Fibroblast of pulmonary artery (primary cell): ENCODE results near the gene SLC25A21.
"Not testable (repeated sequence)": the region's sequence is repeated elsewhere in the genome, so short reads cannot be mapped to it uniquely, and the experiment has no call there.

ENCODE experiments used
- DNase-seq: peaks from one replicate; pipeline ENCODE4 v3.0.0-alpha.2; 2010; ENCODE audit warnings: low read depth
- H3K4me3 ChIP-seq: replicated peaks from 2 replicates; pipeline ENCODE4 v1.5.1; 2011; ENCODE audit warnings: low read depth, mild to moderate bottlenecking, control low read depth, low read length, moderate library complexity
- CTCF ChIP-seq: IDR thresholded peaks from 2 replicates; pipeline ENCODE4 v1.5.1; 2011; ENCODE audit warnings: mild to moderate bottlenecking, control low read depth, low read length, inconsistent platforms; ENCODE audit errors: missing control alignments

The SLC25A21 gene

DNA sequence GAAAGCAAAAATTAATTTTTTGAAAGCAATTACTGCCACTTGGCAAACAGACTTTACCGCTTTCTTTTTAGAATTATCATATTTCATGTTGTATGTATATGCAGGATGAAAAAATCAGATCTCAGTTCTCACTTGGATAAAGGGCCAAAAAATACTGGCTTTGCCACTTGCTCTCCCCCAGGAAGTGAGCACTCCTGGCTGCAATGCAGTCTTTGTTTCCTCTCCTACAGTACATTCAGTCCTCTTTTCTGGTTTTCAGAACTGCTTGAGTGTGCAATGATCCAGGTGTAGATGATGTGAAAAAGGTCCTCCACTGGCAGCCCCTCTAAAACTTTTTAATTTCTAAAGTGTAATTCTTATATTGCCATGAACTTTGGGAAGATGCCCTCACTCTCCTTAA lies 183.4 kb downstream of the SLC25A21 start:
- no peak for TF ChIP-seq CTCF
- DNase-seq, result no peak
- H3K4me3 ChIP-seq, result no peak overlapping the region

DNA sequence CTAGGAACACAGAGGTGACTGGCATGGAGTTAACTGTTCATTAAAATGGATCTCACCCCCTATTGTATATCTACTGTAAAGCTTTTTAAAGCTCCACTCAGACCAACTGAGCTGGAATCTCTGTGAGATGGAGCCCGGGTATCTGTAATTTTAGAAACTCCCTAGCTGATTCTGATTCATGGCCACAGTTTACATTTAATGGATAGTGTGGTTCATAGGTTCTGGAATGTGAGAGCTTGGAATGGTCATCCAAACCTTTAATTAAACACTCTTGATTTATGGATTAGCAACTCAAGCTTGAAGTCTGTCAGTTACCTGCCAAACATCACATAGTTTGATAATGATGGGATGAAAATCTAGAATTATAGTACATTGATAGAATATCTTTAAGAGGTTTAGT lies 183.8 kb downstream of the SLC25A21 start:
- DNase-seq, result no peak
- TF ChIP-seq CTCF, result no peak
- no peak overlapping the region for H3K4me3 ChIP-seq

DNA sequence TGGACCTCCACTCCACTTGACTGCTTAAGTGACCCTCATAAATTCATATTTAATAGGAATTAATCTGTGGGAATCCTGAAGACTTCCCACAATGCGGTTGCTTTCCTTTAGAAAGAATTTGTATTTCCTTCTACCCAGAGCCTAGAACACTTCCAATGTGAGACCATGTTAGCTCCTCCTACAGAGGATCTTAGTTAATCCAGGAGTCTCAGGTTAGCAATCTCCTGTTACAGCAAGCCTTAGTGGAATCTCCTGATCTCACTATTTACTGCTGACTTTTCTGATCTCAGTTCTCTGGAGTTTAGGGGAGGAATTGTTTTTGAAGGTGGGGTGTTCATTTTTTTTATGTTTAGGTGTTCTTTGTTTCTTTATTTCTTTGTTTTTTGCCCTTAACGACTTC lies 186.0 kb downstream of the SLC25A21 start:
- H3K4me3 ChIP-seq, result no peak overlapping the region
- no peak for DNase-seq
- no peak for TF ChIP-seq CTCF

DNA sequence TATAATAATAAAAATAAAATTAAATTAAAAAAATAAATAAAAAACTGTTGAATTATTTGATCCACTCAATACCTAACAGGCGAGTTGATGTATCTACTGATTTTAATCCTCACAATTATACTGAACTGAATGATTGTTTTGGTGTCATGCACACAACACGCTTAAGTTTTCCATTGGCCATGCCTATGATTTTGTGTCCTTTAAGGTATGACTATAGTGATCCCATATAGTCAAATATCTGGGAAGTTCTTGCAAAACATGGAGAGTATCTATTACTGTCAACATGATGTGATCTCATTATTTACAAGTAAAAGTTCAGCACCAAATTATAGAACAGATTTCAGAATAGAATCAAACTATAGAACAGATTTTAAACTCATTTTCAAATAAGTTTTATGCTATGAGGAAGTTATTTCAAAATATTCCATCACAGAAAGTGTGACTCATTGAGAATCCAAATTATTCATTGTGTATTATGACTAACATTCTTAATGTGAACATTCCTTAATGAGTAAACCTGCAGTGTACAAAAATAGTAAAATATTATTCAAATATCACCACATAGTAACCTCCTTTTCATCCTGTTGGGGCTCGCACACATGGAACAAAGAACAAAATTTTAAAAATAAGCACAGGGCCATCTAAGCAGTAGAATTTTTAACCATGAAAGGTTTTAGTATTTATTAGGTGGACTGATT lies 190.4 kb downstream of the SLC25A21 start:
- DNase-seq, result peak; percentile 14
- no peak overlapping the region for H3K4me3 ChIP-seq
- TF ChIP-seq CTCF, result no peak

DNA sequence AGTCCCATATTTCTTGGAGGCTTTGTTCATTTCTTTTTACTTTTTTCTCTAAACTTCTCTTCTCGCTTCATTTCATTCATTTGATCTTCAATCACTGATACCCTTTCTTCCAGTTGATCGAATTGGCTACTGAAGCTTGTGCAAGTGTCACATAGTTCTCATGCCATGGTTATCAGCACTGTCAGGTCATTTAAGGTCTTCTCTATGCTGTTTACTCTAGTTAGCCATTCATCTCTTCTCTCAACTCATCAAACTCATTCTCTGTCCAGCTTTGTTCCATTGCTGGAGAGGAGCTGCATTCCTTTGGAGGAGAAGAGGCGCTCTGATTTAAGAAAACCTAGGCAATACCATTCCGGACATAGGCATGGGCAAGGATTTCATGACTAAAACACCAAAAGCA lies 192.0 kb downstream of the SLC25A21 start:
- DNase-seq, H3K4me3 ChIP-seq: not testable (repeated sequence)

DNA sequence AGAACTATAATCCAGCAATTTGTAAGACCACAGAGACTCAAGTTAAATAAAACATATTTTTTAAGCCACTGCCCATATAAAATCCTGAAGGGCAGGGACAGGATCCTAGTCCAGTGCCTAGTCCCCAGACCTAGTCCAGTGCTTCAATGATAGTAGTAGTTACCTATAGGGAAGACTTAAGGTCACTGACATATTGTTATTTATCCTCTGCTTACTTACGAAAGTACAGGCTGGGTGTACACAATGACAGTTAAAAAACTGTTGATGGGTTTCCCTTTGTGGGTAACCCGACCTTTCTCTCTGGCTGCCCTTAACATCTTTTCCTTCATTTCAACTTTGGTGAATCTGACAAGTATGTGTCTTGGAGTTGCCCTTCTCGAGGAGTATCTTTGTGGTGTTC lies 192.5 kb downstream of the SLC25A21 start:
- no peak for TF ChIP-seq CTCF
- DNase-seq, result no peak

DNA sequence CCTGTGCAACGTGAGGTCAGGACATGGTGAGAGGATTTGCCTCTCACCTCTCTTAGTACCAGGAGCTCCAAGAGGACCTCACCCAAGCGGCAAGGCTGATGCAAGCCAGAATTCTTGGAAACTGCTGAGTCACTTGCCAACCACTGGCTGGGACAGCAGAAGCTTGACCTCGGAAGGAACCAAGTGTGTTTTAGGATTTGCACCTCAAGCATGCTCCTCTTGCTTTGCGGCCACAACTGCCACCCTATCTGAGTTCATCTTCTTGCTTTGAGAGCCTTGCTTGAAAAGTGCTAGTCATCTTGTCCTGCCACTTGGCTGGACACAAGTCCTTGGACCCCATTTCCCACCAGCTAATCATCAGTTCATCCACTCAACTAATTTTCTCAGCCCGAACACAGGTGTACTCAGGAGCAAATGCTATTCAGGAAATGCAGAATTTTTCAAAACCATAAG lies 195.8 kb downstream of the SLC25A21 start:
- TF ChIP-seq CTCF, result no peak
- no peak overlapping the region for H3K4me3 ChIP-seq
- DNase-seq, result peak; percentile 3

More for the DNA sequence above, 192.5 kb downstream of the SLC25A21 start:
- H3K4me3 ChIP-seq, result no peak overlapping the region
